Activated CD8-positive, alpha-beta memory T cell treated with anti-CD3 and anti-CD28 coated beads for 48 hours (primary cell): Measurements from ENCODE around the gene BTBD2.

Experiments
- DNase-seq, 3 experiments: peaks; one replicate each; pipeline ENCODE4 v3.0.0-alpha.2; 2020; ENCODE audit warnings: low read depth in 2 of 3, low spot score in 2 of 3

The BTBD2 gene

DNA sequence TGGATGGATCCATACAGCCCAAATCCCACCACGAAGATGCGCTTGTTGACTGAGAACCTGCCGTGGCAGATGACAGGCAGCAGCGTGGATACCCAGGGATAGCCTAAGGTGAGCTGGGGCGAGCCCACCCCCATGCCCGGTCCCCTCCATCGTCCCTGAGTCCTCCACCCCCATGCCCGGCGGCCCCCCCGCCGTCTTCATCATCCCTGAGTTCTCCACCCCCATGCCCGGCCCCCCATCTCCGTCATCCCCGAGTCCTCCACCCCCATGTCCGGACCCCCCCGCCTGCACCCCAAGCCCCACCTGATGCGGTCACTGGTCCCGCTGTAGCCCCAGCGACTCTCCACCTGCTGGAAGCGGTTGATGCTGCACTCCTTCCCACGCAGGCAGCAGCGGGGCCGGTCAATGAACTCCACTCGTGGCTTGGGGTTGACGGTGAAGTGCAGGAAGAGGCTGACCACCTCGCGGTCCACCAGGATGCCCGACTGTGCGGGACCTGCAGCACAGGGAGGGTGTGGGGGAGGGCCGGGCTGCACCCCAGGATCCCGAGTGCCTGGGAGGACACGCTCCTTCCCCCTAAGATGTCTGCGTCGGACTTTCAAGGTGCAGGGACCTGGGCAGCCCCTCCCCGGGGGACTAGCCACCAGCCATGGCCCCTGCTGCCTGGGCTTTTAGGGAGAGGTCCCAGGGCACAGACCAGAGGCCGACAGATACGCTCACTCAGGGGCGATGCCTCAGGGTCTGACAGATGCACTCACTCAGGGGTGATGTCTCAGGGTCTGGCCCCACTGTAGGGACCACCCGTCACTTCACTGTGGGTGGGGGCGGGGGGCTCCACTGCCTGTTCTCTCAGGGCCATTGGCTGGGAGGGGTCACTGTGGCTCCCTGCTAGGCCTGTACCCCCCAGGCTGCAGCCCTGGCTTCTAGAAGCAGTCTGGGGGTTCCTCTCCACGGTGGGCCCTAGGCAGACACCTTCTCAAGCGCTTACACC is 28.0 kb downstream of the BTBD2 start:
- no peak for DNase-seq

DNA sequence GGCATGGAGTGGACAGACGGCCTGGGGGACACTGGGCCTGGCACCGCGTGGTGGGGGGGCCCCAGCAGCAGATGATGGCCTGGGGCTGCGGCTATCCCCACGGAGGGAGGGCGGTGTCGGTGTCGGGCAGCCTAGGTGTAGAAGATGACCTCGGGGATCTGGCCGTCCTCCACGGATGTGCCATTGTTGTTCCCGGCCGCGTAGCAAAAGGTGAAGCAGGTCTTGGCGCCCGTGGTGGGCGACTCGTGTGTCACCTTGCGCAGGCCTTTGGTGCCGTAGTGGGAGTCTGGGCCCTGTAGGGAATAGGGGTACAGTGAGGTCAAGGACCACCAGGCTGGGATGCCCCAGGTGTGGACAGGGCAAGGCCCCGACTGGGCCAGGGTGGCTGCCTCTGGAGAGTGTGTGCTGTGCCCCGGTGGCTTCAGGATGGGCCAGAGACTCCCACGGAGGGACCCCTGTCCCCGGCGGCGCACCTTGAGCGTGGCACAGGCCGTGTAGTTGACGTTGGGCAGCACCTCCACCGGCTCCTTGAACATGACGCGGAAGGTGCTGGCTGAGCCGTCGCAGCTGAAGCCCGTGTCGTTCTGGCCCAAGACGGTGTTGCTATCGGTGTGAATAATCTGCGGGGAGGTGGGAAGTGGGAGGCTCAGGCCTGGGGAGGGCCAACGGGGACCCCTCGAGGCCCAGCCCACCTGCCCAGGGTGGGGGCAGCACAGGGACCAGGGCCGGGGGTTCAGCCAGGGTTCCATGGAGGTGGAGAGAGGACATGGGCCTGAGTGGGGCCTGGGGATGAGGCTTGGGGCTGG is 29.0 kb downstream of the BTBD2 start:
- DNase-seq = no peak

DNA sequence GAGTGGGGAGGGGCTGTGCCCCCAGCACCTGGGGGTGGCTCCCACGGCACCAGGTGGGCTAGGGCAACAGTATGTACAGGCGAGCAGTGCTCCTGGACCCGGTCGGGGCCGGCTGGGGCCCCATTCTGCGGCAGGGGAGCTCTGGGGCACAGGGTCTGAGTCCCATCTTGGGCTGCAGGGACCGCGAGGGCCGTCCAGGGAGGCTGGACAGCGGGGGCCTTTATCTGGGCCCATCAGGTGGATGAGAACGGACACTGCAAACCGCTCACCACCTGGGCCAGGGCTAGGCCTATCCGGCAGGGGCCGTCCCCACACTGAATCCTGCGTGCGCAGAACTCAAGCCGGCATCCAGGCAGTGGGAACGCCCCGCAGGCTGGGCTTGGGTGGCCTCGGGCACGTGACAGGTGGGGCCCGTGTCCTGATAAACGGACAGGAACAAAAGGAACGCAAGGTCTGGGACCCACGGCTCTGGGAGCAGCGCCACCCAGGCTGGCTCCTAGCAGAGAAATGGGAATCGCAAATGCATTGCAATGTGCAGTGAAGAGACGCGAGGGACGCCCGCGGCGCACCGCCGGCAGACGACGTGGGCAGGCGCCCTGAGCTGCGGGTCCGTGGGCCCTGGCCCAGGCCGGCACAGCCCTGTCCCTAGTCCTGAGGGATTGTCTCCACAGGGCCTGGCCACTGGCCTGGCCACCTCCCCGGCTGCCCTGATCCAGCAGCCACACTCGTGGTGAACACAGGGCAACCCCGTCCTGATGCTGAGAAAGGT is 29.7 kb downstream of the BTBD2 start:
- no peak for DNase-seq

DNA sequence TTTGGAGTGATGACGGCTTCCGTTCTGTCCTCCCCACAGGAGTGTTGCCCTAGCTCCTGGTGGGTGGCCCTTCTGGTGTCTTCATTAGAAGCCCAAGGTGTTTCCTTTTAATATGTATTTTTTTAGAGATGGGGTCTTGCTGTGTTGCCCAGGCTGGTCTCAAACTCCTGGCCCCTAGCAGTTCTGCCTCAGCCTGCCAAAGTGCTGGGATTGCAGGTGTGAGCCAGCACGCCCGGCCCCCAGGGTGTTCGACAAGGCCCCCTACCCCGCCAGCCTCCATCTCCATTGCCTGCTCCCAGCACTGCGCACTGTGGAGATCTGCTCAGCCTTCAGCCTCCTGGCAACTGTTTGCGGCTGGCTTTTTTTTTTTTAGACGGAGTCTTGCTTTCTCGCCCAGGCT is 31.2 kb downstream of the BTBD2 start:
- no peak for DNase-seq

DNA sequence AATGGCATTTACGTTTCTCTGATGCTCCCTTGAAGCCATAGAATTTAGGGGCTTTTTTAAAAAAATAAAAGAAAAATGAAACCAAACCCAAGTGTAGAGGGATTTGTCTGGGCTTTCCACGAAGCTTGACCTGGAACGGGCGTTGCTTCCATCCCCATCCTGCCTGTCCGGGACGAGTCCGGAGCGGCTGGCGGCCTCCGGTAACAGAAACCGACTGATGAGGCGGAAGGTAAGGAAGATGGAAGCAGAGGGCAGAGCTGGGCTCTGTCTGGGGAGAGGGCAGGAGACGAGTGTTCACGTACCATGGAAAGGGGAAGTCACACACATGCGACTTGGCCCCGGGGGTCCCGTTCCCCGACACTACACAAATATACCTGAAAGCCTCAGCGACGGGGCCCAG is 34.3 kb downstream of the BTBD2 start:
- DNase-seq = no peak

DNA sequence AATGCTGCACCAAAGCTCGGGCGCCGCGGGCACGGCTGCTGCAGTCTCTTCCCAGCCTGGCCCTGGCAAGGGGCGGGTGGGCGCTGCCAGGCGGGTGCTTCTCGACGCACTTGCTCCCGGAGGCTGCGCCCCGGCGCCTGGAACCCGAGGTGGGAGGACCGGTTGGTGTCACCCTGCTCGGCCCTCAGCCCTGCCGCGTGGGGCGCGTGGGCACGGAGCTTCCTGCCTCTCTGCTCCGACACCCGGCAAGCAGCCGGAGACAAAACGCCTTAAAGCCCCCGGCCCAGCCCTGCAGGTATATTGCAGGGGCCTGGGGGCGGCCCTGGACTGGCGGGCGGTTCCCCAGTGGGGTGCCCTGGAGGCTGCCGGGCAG is 34.7 kb downstream of the BTBD2 start:
- no peak for DNase-seq

DNA sequence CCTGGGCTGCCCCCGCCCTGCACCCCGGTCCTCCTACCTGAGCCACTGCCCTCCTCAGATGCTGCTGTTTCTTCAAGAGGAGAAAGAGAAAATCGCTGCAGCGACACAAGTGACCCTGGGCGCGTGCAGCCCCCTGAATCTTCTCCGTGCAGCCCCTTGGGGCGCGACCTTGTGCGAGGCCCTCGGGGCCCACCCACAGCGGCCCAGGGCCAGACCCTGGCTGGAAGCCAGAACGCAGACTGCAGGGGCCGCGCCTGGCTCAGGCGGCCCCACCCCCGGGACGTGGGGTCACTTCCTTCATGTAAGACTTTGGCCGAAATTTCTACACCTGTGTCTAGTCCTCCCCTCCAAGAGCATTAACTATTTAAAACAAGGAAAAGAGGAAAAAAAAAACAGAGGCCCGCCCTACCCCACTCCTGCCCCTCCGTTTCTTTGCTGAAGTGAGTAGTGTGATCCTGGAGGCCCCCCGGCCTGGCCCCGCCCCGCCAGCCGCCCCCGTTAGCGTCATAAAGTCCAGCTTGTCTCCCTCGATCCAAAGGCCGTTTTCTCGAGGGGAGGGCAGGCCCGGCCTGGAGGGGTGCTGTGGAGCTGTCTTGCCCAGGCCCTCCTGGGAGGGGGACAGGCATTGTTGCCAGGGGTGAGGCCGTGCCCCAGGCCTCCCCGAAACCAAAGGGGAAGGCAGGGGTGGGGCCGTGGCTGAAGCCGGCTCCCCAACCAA is 35.3 kb downstream of the BTBD2 start:
- DNase-seq = no peak

DNA sequence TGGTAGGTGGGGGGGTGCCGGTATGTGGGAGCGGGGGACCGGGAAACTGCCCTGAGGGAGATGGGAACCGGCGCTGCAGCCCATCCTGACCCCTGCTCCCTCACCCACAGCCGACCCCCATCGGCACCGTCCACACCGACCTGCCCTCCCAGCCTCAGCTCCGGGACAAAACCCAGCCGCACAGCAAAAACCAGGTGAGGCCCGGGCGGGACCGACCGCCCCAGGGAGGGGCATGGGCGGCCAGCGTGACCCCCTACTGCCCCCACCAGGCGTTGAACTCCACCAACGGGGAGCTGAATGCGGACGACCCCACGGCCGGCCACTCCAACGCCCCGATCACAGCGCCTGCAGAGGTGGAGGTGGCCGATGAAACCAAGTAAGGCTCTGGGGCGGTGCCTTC is 35.9 kb downstream of the BTBD2 start:
- DNase-seq = no peak

DNA sequence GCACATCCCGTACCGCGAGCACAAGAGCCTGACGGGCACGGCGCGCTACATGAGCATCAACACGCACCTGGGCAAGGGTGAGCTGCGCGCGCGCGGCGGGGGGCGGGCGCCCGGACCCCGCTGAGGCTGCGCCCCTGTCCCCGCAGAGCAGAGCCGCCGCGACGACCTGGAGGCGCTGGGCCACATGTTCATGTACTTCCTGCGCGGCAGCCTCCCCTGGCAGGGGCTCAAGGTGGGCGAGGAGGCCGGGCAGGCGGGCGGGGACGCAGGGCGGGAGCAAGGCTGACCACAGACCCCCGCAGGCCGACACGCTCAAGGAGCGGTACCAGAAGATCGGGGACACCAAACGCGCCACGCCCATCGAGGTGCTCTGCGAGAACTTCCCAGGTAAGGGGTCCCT is 36.5 kb downstream of the BTBD2 start:
- no peak for DNase-seq

DNA sequence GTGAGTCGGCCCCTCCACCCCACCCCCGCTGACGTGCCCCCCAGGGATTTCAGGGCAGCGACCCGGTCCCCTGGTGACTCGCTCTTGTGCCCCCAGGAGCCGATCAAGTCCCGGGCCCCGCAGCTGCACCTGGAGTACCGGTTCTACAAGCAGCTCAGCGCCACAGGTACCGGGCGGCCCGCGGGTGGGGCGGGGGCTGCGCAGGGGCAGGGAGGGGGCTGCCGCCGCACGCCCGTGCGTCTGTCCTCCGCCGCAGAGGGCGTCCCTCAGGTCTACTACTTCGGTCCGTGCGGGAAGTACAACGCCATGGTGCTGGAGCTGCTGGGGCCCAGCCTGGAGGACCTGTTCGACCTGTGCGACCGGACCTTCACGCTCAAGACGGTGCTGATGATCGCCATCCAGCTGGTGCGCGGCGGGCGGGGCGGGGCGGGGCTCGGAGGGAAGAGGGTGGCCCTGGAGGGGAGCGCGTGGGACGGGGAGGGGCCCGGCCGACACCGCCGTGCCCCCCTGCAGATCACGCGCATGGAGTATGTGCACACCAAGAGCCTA is 37.1 kb downstream of the BTBD2 start:
- no peak for DNase-seq

DNA sequence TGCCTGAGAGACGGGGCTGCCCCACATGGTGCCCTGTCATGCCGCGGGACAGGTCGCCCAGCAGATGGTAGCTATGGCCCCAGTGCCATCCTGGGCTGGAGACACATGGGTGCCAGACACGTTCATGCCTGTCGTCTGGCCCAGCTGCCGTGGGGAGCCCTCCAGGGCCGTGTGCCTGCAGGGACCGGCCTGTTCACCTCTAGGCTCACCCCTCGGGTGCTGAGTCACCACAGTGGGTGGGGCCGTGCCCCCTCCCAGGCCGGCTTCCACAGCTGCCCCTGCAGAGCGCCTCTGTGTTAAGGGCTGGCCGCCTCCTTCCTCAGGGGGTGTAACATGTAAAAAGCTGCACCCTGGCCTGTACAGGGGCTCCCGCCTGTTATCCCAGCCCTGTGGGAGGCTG is 38.4 kb downstream of the BTBD2 start:
- no peak for DNase-seq

DNA sequence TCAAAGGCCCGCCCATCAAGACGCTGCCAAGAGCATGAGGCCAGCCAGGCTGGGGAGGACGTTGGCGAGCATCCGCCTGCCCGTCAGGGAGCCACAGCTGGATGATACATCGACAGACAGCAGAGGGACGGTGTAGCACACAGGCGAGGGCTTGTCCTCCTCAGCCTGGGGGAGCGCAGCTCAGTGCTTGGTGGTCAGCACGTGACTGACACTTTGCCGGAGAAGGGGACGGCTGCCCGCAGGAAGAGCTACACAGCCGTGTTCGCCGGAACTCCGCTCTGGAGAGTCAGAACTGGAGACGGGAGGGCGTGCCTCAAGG is 40.4 kb downstream of the BTBD2 start:
- no peak for DNase-seq

DNA sequence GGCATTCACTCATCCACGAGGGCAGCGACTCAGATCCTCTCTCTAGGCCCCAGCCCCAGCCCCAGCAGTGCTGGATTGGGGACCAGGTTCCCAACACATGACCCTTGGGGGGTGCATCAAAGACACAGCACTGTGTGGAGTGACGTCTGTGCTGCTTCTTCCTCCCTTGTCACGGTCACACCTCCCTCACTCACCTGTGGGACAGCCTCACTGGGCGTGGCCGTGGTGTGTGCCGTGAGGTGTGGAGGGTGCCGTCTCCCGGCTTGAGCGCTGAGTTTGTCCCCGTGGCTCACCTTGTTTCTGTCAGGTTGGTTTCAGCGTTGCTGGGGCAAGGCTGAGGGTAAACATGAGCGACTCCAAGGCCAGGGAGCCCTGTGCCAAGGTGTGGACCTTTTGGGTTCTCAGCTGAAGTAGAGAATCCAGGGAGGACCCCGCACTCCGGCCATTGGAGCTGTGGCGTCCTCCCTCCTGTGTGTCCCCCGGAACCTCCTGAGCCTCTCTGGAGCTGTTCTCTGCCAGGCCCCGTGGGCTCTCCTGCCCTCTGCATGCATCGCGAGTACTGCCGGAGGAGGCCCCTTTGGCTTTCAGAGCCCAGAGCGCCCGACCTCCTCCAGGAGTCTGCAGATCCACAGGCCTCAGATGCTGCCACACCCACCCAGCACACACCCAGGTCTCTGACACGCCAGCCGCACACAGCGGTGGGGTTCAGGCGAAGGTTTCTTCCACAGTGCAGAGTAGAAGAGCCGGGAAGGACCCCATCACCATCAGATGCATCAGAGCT is 40.9 kb downstream of the BTBD2 start:
- no peak for DNase-seq

DNA sequence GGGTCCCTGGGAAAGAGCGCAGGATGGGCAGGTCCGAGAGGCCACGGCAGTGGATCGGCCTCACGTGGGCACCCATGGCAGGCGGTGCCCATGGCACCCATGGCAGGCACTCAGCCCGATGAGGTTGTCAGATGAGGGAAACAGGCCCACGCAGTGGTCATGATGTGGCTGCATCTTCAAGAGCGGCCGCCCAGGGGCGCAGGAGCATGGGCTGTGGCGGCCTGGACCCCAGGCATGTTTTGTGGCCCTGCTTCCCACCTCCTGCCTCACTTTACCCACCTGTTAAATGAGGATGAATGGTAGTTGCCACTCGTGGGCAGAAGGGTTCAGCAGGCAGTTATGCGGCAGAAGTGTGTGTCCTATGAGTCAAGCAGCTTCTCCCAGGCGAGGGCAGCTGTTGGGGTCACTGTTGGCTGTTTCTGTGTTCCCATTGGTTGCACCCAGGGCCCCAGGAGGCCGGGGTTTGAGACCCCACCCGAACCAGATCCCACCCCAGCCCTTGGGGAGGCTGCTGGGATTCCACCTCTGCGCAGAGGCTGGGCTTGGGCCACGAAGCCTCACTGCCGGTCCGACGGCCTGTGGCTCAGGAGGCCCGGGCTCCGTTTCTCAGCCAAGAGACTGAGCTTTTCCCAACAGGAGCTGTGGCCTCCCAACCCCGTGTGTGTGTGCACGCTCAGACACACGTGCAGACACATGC is 44.6 kb downstream of the BTBD2 start:
- no peak for DNase-seq

DNA sequence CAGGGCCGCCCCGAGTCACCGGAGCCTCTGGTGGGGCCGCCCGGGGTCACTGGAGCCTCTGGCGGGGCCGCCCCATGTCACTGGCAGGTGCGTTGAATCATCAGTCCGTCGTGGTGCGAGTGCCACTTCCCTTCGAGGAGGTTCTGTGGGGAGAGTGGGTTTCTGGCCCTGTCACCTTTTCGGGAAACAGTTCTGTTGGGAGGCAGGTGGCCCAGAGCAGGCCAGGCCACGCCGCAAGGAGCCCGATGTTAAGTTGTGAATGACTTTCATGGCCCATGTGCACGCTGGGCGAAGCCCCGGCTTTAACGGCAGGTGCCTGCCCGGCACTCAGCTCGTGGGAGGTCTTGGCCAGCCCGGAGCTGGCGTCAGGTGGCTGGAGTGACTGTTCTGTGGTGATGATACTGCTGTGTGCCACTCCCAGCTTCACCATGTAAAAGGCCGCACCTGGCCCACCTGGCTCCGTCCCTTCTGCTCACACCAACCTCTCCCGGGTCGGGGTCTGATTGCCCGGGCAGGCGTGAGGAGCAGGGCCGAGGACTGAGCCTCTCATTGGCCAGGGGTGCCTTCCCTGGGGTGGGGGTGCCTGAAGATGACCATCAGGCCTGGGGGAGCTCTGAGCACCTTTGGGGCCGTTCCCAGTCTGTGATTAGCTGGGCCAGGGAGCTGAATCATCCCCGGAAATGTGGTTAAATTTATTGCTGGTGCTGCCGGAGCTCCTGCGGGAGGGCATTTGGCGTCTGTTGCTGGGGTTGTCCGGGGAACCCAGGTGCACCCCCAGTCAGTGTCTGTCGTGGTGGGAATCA is 45.3 kb downstream of the BTBD2 start:
- no peak for DNase-seq

DNA sequence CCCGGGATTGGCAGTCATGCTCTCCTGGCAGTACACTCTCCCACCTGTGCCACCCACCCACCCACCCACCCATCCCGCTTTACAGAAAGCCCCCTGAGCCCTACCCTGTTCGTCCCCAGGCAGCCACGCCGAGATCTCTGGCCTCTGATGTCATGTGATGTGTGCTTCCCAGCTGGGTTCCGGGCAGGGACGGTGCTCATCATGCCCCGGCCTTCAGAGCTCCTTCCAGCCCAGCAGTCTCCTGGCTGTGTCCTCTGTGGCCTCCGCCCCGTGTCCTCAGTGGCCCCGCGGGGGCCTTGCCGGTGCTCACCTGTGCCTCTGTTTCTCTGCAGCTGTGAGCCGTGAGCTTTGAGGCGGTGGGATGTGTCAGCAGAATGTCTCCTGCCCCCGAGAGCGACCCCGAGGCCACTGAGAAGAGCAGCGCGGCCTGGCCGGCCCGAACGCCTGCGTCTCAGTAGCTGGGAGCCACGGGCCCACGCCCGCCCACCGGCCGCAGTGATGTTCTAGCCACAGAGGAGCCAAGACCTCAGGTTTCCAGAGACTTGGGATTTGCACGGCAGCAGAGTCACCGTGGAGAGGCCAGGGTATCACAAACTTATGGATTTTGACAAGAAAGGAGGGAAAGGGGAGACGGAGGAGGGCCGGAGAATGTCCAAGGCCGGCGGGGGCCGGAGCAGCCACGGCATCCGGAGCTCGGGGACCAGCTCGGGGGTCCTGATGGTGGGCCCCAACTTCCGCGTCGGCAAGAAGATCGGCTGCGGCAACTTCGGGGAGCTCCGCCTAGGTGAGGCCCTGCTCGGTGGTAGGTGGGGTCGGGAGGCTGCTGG is 46.1 kb downstream of the BTBD2 start:
- no peak for DNase-seq

DNA sequence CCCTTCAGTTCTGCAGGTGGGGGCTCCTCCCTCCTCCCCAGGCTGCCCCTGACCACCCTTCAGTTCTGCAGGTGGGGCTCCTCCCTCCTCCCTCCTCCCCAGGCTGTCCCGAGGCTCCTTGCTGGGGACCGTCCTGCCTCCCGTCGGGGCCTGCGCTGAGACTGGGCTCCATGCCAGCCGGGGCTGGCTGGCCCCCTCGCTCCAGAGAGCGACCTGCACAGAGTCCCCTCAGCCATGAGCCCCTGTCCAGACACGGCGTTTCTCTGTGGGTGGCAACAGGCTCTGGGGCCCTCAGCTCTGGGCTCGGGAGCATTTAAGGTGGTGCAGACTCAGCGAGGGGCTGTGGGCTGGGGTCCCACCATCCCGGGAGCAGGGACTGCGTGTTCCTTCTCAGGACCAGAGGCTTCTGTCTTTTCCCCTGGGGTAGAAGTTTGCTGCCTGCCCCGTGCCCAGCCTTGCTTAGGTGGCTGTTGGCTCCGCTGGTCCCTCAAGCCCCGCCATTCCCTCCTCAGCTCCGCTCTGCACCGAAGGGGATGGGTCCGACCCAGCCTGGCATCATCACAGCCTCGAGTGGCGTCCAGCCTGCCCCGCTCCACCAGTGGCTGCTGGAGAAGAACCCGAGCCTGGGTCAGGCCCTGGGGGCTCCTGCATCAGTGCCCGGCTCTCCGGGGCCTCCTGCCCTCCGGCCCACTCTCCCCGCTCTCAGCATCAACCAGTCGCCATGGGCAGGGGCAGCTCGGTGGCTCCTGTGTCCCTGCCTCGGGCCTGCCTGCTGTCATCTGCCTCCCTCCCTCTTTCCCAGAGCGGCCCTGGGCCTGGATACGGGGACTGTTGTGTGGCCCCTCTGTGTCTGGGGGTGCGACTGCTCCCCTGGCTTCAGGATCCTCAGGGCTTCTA is 47.0 kb downstream of the BTBD2 start:
- no peak for DNase-seq
